ENCODE results near the gene NAXD. TPM values are rescaled to one million over a fixed set of nuclear protein-coding genes. Genes with fewer than 3 reads are reported as not detected.

The NAXD gene
- total and polyA plus RNA-seq, 2 experiments from 2014 or later, result 16.9 to 18.5 TPM

DNA sequence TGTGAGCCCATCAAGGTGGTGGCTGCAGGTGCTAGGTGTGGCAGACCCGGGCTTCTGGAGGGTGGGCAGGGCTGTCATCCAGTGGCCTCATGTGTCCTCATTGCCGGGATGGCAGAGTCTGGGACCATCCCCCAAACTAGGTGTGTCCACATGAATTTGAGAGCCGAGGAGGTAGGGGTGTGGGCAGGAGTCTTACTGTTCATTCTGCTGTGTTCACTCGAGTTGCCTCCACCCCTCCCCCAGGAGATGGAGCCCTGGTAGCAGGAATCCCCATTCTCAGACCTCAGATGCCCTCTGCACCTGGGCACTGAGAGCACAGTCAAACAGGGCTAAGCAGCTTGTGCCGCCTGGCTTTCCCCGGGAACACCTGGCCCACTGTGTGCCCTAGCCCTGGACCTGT is 22.4 kb downstream of the NAXD start:
- TF ChIP-seq, protein P1, sequence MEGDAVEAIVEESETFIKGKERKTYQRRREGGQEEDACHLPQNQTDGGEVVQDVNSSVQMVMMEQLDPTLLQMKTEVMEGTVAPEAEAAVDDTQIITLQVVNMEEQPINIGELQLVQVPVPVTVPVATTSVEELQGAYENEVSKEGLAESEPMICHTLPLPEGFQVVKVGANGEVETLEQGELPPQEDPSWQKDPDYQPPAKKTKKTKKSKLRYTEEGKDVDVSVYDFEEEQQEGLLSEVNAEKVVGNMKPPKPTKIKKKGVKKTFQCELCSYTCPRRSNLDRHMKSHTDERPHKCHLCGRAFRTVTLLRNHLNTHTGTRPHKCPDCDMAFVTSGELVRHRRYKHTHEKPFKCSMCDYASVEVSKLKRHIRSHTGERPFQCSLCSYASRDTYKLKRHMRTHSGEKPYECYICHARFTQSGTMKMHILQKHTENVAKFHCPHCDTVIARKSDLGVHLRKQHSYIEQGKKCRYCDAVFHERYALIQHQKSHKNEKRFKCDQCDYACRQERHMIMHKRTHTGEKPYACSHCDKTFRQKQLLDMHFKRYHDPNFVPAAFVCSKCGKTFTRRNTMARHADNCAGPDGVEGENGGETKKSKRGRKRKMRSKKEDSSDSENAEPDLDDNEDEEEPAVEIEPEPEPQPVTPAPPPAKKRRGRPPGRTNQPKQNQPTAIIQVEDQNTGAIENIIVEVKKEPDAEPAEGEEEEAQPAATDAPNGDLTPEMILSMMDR (conservative IDR thresholded peaks at IDR 0.05; ENCODE audit: low read depth in 2 of 2), result no peak
- no peak for TF ChIP-seq ZNF331 (CRISPR knock-in tag; IDR thresholded peaks at IDR 0.05; ENCODE audit: low read depth)
- no peak for TF ChIP-seq NANOG (IDR thresholded peaks at IDR 0.05; ENCODE audit: borderline replicate concordance)
- no peak for TF ChIP-seq EZH2 (IDR thresholded peaks at IDR 0.05; ENCODE audit: low read depth, unreplicated experiment)
- TF ChIP-seq, protein P2, sequence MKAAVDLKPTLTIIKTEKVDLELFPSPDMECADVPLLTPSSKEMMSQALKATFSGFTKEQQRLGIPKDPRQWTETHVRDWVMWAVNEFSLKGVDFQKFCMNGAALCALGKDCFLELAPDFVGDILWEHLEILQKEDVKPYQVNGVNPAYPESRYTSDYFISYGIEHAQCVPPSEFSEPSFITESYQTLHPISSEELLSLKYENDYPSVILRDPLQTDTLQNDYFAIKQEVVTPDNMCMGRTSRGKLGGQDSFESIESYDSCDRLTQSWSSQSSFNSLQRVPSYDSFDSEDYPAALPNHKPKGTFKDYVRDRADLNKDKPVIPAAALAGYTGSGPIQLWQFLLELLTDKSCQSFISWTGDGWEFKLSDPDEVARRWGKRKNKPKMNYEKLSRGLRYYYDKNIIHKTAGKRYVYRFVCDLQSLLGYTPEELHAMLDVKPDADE (IDR thresholded peaks at IDR 0.05), result no peak
- no peak for TF ChIP-seq EZH2phosphoT487 (IDR thresholded peaks at IDR 0.05; ENCODE audit: unreplicated experiment)
- no peak for TF ChIP-seq CREB1 (CRISPR knock-in tag; IDR thresholded peaks at IDR 0.05; ENCODE audit: low read depth)
- TF ChIP-seq POLR2AphosphoS5 (IDR thresholded peaks at IDR 0.05; ENCODE audit: low read depth), result no peak
- TF ChIP-seq JUNB (IDR thresholded peaks at IDR 0.05; ENCODE audit: unreplicated experiment), result no peak
- no peak for TF ChIP-seq ZNF114 (CRISPR knock-in tag; IDR thresholded peaks at IDR 0.05)
- no peak for TF ChIP-seq STAT1 (IDR thresholded peaks at IDR 0.05; ENCODE audit: unreplicated experiment)
- TF ChIP-seq, protein P3, sequence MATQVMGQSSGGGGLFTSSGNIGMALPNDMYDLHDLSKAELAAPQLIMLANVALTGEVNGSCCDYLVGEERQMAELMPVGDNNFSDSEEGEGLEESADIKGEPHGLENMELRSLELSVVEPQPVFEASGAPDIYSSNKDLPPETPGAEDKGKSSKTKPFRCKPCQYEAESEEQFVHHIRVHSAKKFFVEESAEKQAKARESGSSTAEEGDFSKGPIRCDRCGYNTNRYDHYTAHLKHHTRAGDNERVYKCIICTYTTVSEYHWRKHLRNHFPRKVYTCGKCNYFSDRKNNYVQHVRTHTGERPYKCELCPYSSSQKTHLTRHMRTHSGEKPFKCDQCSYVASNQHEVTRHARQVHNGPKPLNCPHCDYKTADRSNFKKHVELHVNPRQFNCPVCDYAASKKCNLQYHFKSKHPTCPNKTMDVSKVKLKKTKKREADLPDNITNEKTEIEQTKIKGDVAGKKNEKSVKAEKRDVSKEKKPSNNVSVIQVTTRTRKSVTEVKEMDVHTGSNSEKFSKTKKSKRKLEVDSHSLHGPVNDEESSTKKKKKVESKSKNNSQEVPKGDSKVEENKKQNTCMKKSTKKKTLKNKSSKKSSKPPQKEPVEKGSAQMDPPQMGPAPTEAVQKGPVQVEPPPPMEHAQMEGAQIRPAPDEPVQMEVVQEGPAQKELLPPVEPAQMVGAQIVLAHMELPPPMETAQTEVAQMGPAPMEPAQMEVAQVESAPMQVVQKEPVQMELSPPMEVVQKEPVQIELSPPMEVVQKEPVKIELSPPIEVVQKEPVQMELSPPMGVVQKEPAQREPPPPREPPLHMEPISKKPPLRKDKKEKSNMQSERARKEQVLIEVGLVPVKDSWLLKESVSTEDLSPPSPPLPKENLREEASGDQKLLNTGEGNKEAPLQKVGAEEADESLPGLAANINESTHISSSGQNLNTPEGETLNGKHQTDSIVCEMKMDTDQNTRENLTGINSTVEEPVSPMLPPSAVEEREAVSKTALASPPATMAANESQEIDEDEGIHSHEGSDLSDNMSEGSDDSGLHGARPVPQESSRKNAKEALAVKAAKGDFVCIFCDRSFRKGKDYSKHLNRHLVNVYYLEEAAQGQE (IDR thresholded peaks at IDR 0.05; ENCODE audit: unreplicated experiment), result no peak
- TF ChIP-seq, protein P4, sequence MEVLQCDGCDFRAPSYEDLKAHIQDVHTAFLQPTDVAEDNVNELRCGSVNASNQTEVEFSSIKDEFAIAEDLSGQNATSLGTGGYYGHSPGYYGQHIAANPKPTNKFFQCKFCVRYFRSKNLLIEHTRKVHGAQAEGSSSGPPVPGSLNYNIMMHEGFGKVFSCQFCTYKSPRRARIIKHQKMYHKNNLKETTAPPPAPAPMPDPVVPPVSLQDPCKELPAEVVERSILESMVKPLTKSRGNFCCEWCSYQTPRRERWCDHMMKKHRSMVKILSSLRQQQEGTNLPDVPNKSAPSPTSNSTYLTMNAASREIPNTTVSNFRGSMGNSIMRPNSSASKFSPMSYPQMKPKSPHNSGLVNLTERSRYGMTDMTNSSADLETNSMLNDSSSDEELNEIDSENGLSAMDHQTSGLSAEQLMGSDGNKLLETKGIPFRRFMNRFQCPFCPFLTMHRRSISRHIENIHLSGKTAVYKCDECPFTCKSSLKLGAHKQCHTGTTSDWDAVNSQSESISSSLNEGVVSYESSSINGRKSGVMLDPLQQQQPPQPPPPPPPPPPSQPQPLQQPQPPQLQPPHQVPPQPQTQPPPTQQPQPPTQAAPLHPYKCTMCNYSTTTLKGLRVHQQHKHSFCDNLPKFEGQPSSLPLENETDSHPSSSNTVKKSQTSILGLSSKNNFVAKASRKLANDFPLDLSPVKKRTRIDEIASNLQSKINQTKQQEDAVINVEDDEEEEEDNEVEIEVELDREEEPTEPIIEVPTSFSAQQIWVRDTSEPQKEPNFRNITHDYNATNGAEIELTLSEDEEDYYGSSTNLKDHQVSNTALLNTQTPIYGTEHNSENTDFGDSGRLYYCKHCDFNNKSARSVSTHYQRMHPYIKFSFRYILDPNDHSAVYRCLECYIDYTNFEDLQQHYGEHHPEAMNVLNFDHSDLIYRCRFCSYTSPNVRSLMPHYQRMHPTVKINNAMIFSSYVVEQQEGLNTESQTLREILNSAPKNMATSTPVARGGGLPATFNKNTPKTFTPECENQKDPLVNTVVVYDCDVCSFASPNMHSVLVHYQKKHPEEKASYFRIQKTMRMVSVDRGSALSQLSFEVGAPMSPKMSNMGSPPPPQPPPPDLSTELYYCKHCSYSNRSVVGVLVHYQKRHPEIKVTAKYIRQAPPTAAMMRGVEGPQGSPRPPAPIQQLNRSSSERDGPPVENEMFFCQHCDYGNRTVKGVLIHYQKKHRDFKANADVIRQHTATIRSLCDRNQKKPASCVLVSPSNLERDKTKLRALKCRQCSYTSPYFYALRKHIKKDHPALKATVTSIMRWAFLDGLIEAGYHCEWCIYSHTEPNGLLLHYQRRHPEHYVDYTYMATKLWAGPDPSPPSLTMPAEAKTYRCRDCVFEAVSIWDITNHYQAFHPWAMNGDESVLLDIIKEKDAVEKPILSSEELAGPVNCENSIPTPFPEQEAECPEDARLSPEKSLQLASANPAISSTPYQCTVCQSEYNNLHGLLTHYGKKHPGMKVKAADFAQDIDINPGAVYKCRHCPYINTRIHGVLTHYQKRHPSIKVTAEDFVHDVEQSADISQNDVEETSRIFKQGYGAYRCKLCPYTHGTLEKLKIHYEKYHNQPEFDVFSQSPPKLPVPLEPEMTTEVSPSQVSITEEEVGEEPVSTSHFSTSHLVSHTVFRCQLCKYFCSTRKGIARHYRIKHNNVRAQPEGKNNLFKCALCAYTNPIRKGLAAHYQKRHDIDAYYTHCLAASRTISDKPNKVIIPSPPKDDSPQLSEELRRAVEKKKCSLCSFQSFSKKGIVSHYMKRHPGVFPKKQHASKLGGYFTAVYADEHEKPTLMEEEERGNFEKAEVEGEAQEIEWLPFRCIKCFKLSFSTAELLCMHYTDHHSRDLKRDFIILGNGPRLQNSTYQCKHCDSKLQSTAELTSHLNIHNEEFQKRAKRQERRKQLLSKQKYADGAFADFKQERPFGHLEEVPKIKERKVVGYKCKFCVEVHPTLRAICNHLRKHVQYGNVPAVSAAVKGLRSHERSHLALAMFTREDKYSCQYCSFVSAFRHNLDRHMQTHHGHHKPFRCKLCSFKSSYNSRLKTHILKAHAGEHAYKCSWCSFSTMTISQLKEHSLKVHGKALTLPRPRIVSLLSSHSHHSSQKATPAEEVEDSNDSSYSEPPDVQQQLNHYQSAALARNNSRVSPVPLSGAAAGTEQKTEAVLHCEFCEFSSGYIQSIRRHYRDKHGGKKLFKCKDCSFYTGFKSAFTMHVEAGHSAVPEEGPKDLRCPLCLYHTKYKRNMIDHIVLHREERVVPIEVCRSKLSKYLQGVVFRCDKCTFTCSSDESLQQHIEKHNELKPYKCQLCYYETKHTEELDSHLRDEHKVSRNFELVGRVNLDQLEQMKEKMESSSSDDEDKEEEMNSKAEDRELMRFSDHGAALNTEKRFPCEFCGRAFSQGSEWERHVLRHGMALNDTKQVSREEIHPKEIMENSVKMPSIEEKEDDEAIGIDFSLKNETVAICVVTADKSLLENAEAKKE (CRISPR knock-in tag; IDR thresholded peaks at IDR 0.05), result no peak
- Histone ChIP-seq H3F3A (replicated peaks; ENCODE audit: low read depth) (no peaks in the 10 kb centered on the region; the same call in 1 of the 2 replicates), H3K4me2 (no peak overlapping the region), H4K20me1 (replicated peaks; ENCODE audit: insufficient read depth) (0 out of 2 replicates have a peak, but pooled peaks cover 6% of the 10 kb centered on the region), H3K27ac (ENCODE audit: low read depth) (no peak overlapping the region), H2AFZ (no peak overlapping the region), H3K4me3 (no peak overlapping the region), H3K36me3 (ENCODE audit: insufficient read depth) (peaks cover 17% of the 10 kb centered on the region; the same call in 1 of the 2 replicates), H3K9me2 (ENCODE audit: insufficient read depth) (no peaks in the 10 kb centered on the region), H3K4me1 (ENCODE audit: insufficient read depth) (no peaks in the 10 kb centered on the region), H3K79me2 (replicated peaks; ENCODE audit: insufficient read depth) (peaks cover 11% of the 10 kb centered on the region), H3K27me3 (ENCODE audit: insufficient read depth) (no peaks in the 10 kb centered on the region)
- no peak for DNase-seq (ENCODE audit: low spot score)
- no peaks in the 10 kb centered on the region; the same call in 2 of the 3 replicates for H3K4me1 Mint-ChIP-seq
- H3K27me3 Mint-ChIP-seq (ENCODE audit: insufficient read depth, low read depth, poor library complexity), result peaks cover 2% of the 10 kb centered on the region
- peaks cover 69% of the 10 kb centered on the region for H3K36me3 Mint-ChIP-seq (ENCODE audit: low read depth)
- H3K4me3 Mint-ChIP-seq, result no peak overlapping the region
- no peak for ATAC-seq
- no peaks in the 10 kb centered on the region; the same call in 2 of the 3 replicates for H3K9me3 Mint-ChIP-seq
- H3K27ac Mint-ChIP-seq, result no peak overlapping the region

Data from GM23338 (cell line).